22Rv1 (cell line): ENCODE results near the gene REEP5.
"Not testable (repeated sequence)": the region's sequence is repeated elsewhere in the genome, so short reads cannot be mapped to it uniquely, and the experiment has no call there.

Source experiments
- H3K27ac ChIP-seq: fragments of 450-650 bp; 2 replicates; pipeline ENCODE4 v1.5.1; 2017
- CTCF ChIP-seq: fragments of 450-650 bp; IDR thresholded peaks from 2 replicates; pipeline ENCODE4 v1.5.1; 2017; ENCODE audit warnings: mild to moderate bottlenecking
- ZFX ChIP-seq: fragments of 450-650 bp; IDR thresholded peaks from 2 replicates; pipeline ENCODE4 v1.6.1; 2017; ENCODE audit warnings: antibody characterized with exemption, borderline replicate concordance

Gene REEP5

GRCh38 chr5:112960315-112960714, 38.3 kb upstream of the REEP5 start:
- TF ChIP-seq CTCF (no peak), ZFX (no peak)
- no peak overlapping the region for H3K27ac ChIP-seq

GRCh38 chr5:112959872-112960271, 37.8 kb upstream of the REEP5 start:
- H3K27ac ChIP-seq: not testable (repeated sequence)

- H3K27ac ChIP-seq: peak overlapping the region; percentile 59
- TF ChIP-seq CTCF: no peak
- no peak for TF ChIP-seq ZFX
Measured at GRCh38 chr5:112958093-112959088, 36.4 kb upstream of the REEP5 start.

GRCh38 chr5:112957036-112957808, 35.2 kb upstream of the REEP5 start:
- H3K27ac ChIP-seq: peak overlapping the region; percentile 59
- TF ChIP-seq CTCF (no peak), ZFX (no peak)

GRCh38 chr5:112956606-112957005, 34.6 kb upstream of the REEP5 start:
- H3K27ac ChIP-seq: no peak overlapping the region
- TF ChIP-seq CTCF: no peak
- TF ChIP-seq ZFX: no peak

- TF ChIP-seq CTCF (no peak), ZFX (no peak)
- no peak overlapping the region for H3K27ac ChIP-seq
Measured at GRCh38 chr5:112951124-112951702, 29.2 kb upstream of the REEP5 start.

- no peak overlapping the region for H3K27ac ChIP-seq
- no peak for TF ChIP-seq CTCF
- no peak for TF ChIP-seq ZFX
Measured at GRCh38 chr5:112948458-112948857, 26.4 kb upstream of the REEP5 start.
